Vagina (tissue), 2 donors: Measurements from ENCODE around the gene REC8.
"Not testable (repeated sequence)": the region's sequence is repeated elsewhere in the genome, so short reads cannot be mapped to it uniquely, and the experiment has no call there.

Experiments used
- CTCF ChIP-seq, 3 experiments: fragments of 450-650 bp in 2 of 3; fragments of 200-600 bp in 1 of 3; sonication (generic) in 1 of 3; IDR thresholded peaks; one replicate each; pipeline ENCODE4 v1.5.1; 2017 to 2019; ENCODE audit warnings: antibody characterized with exemption in 3 of 3, mild to moderate bottlenecking in 2 of 3, moderate library complexity in 2 of 3
- POLR2A ChIP-seq, 2 donors: fragments of 450-650 bp; IDR thresholded peaks; one replicate each; pipeline ENCODE4 v1.6.1; 2017; ENCODE audit warnings: antibody characterized with exemption in 2 of 2, mild to moderate bottlenecking in 2 of 2, moderate library complexity in 2 of 2

GRCh38 chr14:24216876-24217275 is 45.0 kb downstream of the REC8 start:
- TF ChIP-seq CTCF, POLR2A (IDR thresholded peaks at IDR 0.05): not testable (repeated sequence)
